Right lobe of liver (tissue), 6 donors: ENCODE data around the gene LIN52. TPM values are rescaled to one million over a fixed set of nuclear protein-coding genes. Genes with fewer than 3 reads are reported as not detected.
A peak's percentile ranks its signal among the peaks of the same experiment; 100 is the strongest.

ENCODE experiments used
- ATAC-seq, 4 donors: fragments of 200-7000 bp; cut with Tn5 transposase; one replicate each; pipeline ENCODE4 v1.9.1; 2020; ENCODE audit warnings: mild to moderate bottlenecking in 4 of 4, moderate library complexity in 4 of 4
- DNase-seq, 3 donors: peaks; one replicate each; pipeline ENCODE4 v3.0.0-alpha.2; 2020
- H3K27ac ChIP-seq, 3 donors: fragments of 200-600 bp; one replicate each; pipeline ENCODE4 v1.8.0; 2022
- H3K27me3 ChIP-seq, 2 donors: fragments of 200-600 bp; one replicate each; pipeline ENCODE4 v1.8.0; 2022
- H3K36me3 ChIP-seq, 4 donors: fragments of 200-600 bp; sonication (generic) in 1 of 4; one replicate each; pipeline versions ENCODE4 v1.5.1 to v1.8.0; 2017 to 2022; ENCODE audit warnings: control low read depth in 1 of 4
- H3K4me1 ChIP-seq, 4 donors: fragments of 200-600 bp; sonication (generic) in 1 of 4; one replicate each; pipeline versions ENCODE4 v1.5.1 to v1.8.0; 2017 to 2022; ENCODE audit warnings: control low read depth in 1 of 4
- H3K4me3 ChIP-seq, 3 donors: fragments of 200-600 bp; one replicate each; pipeline ENCODE4 v1.8.0; 2022
- H3K9me3 ChIP-seq, 4 donors: fragments of 200-600 bp; sonication (generic) in 1 of 4; one replicate each; pipeline versions ENCODE4 v1.5.1 to v1.8.0; 2017 to 2022; ENCODE audit warnings: control low read depth in 1 of 4
- POLR2A ChIP-seq: fragments of 450-650 bp; IDR thresholded peaks from one replicate; pipeline ENCODE4 v1.6.1; 2017; ENCODE audit warnings: antibody characterized with exemption, mild to moderate bottlenecking
- WGBS: methylation state at CpG from one replicate; pipeline ENCODE4 v1.1.6; 2018; ENCODE audit warnings: low coverage, low lambda C conversion rate; ENCODE audit not compliant: insufficient coverage; ENCODE audit errors: missing lambda C conversion rate; 5-methylcytosine and 5-hydroxymethylcytosine counted together
- intact Hi-C, 2 donors: fragments of 100-400 bp; cut with DNase I; formaldehyde crosslinking; loops; one replicate each; pipeline versions ENCODE4 v1.11.2 to v1.14.1; 2022
- small RNA-seq, 2 experiments: library from RNA; depleted of rRNA; stranded (forward); fragments of <200 nt; gene quantifications; one replicate each; pipeline ENCODE3, GENCODE V24; 2016
- total RNA-seq, 6 experiments: library from RNA; depleted of rRNA in 2 of 6; stranded (reverse); fragments of >200 nt in 2 of 6; fragmentation: NEBNext Ultra II Directional in 3 of 6; extraction: Animal tissue kit (Norgen Biotek cat#: 25700) in 3 of 6; gene quantifications; one replicate each; pipeline versions ENCODE4 v1.1.0 to v1.2.4, GENCODE V29; 2016 to 2023
- TF ChIP-seq, protein P1 (sequence below), 4 donors: fragments of 200-600 bp in 3 of 4; fragments of 450-650 bp in 1 of 4; IDR thresholded peaks; one replicate each; pipeline versions ENCODE4 v1.5.1 to v1.8.0; 2016 to 2022; ENCODE audit warnings: antibody characterized with exemption in 4 of 4, mild to moderate bottlenecking in 2 of 4
- donor health status: DM: no; HTN: yes; CAD: no.
- donor health status: DM: no; HTN: no; CAD: no.
- donor health status: DM: no; HTN: no; CAD: no.
- donor health status: DM: no; HTN: yes; CAD: no.
- donor health status: DM: no; HTN: yes; CAD: no.

The LIN52 gene
- total RNA-seq, 6 experiments from 2014 or later, result 2.3 to 59.5 (median 4.8) TPM

DNA sequence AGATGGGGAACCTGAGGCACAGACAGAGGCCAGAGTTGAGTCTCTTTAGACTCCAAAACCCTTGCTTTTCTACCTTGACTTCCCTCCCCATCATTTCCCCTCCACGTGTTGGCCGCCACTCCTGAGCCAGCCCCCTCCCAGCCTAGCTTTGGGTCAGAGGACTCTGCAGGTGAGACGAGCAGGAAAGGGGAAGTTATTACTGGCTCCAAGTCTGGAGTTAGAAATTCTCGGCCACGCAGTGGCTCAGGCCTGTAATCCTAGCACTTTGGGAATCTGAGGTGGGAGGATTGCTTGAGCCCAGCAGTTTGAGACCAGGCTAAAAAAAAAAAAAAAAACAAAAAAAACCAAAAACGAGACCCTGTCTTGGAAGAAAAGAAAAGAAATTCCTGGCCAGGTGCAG is 163.3 kb downstream of the LIN52 start:
- TF ChIP-seq POLR2A, result no peak
- TF ChIP-seq, protein P1, sequence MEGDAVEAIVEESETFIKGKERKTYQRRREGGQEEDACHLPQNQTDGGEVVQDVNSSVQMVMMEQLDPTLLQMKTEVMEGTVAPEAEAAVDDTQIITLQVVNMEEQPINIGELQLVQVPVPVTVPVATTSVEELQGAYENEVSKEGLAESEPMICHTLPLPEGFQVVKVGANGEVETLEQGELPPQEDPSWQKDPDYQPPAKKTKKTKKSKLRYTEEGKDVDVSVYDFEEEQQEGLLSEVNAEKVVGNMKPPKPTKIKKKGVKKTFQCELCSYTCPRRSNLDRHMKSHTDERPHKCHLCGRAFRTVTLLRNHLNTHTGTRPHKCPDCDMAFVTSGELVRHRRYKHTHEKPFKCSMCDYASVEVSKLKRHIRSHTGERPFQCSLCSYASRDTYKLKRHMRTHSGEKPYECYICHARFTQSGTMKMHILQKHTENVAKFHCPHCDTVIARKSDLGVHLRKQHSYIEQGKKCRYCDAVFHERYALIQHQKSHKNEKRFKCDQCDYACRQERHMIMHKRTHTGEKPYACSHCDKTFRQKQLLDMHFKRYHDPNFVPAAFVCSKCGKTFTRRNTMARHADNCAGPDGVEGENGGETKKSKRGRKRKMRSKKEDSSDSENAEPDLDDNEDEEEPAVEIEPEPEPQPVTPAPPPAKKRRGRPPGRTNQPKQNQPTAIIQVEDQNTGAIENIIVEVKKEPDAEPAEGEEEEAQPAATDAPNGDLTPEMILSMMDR (IDR thresholded peaks at IDR 0.05), result no peak
- Histone ChIP-seq H3K4me1 (no peaks in the 10 kb centered on the region), H3K9me3 (no peaks in the 10 kb centered on the region), H3K27ac (no peak overlapping the region), H3K4me3 (no peak overlapping the region), H3K36me3 (no peaks in the 10 kb centered on the region), H3K27me3 (peaks cover 0 to 4% of the 10 kb centered on the region in 2 donors)
- WGBS, result 40% methylated on average over 3 of the region's 6 CpGs
- DNase-seq (no peak), ATAC-seq (no peak)
- intact Hi-C loops, result loop anchor here in 1 of 2 donors (5.0 kb wide), 1 partner anchor 136 kb away; no protein-coding TSS in a partner anchor

DNA sequence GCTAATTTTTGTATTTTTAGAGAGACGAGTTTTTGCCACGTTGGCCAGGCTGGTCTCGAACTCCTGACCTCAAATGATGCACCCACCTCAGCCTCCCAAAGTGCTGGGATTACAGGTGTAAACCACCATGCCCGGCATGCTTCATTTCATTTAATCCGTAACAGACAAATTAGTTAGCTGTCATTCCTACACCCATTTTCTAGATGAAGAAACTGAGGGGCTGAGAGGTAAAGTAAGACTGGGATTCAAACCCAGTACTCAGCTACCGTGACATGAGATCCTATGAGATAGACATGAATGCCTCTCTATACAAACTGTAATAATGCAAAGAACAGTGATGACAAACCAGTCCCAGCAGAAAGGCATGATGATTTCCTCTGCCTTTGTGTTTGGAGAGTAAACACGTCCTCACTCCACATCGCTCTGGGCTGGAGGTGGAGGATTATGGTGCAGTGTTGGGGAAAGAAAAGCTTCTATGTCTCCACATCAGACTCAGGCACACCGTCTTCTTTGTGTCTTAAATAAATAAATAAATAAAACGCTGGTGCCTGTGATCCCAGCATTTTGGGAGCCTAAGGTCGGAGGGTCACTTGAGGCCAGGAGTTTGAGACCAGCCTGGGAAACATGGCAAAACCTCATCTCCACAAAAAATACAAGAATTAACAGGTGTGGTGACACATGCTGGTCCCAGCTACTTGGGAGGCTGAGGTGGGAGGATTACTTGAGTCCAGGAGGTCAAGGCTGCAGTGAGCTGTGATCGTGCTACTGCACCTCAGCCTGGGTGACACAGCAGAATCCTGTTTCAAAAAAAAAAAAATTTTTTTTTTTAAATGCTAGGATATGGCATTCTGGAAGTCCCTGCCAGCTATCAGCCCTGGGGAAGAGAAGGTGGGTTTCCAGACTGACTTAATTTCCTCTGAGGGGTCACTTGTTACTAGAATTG is 164.9 kb downstream of the LIN52 start:
- H3K4me1 ChIP-seq, result no peaks in the 10 kb centered on the region
- ATAC-seq (peak in 1 of 4 donors; percentile 15), DNase-seq (no peak)
- 58% methylated on average over 11 of the region's 12 CpGs for WGBS
- H3K27ac ChIP-seq, result no peak overlapping the region
- TF ChIP-seq POLR2A, result no peak
- TF ChIP-seq, protein P1 (IDR thresholded peaks at IDR 0.05), result no peak
- no peaks in the 10 kb centered on the region for H3K27me3 ChIP-seq
- no peaks in the 10 kb centered on the region for H3K36me3 ChIP-seq
- no peak overlapping the region for H3K4me3 ChIP-seq
- no peaks in the 10 kb centered on the region for H3K9me3 ChIP-seq
- intact Hi-C loops, result loop anchor here (5.0 kb wide), 1 partner anchor 137 kb away; no protein-coding TSS in a partner anchor

Small RNA genes within 50 kb of the gene (small RNA-seq; reads per million reads assigned to genes)
- gene AC006349.1 (0 reads per million in 2 experiments), gene RN7SL530P (0 reads per million in 2 experiments)

Other genes with a start within 250 kb of the LIN52 start
- 10 to 100 TPM in 4 of 6 experiments, 1 to 10 TPM in 2; 8.0 to 22.4 (median 12.4) TPM for gene PTGR2, start 233.1 kb upstream of the LIN52 start, total RNA-seq
- 10 to 100 TPM; 14.9 to 20.8 (median 18.3) TPM for gene ZNF410, start 198.1 kb upstream of the LIN52 start, total RNA-seq
- gene FAM161B, start 134.9 kb upstream of the LIN52 start, total RNA-seq, result 1 to 10 TPM; 1.3 to 2.3 (median 1.5) TPM
- 10 to 100 TPM; 11.6 to 60.9 (median 16.8) TPM for gene COQ6, start 134.7 kb upstream of the LIN52 start, total RNA-seq
- gene ENTPD5, start 65.7 kb upstream of the LIN52 start, total RNA-seq, result 100 to 1,000 TPM in 4 of 6 experiments, 10 to 100 TPM in 2; 96.6 to 334 (median 150) TPM
- gene BBOF1, start 65.6 kb upstream of the LIN52 start, total RNA-seq, result 1 to 10 TPM in 5 of 6 experiments, under 1 TPM in 1; 0.81 to 3.3 (median 1.3) TPM
- gene ALDH6A1, start 503 bp upstream of the LIN52 start, total RNA-seq, result 100 to 1,000 TPM in 5 of 6 experiments, 10 to 100 TPM in 1; 99.1 to 449 (median 221) TPM
- gene VSX2, start 154.5 kb downstream of the LIN52 start, total RNA-seq, result not detected
- 10 to 100 TPM; 20.3 to 39.3 (median 32.2) TPM for gene ABCD4, start 218.0 kb downstream of the LIN52 start, total RNA-seq